BLaER1 treated with 17β-estradiol and CSF1 and Interleukin-3, amounts not matched to agents 10 nM and 100 nM (cell line): ENCODE data around the gene REPIN1.

Experiments
- H3K27ac ChIP-seq, 11 experiments: shearing (Covaris generic); formaldehyde crosslinking; 2 replicates each; pipeline ENCODE4 v1.8.1; 2022
- H3K27me3 ChIP-seq, 11 experiments: shearing (Covaris generic); formaldehyde crosslinking; 2 replicates each; pipeline ENCODE4 v1.8.1; 2022
- H3K36me3 ChIP-seq, 11 experiments: shearing (Covaris generic); formaldehyde crosslinking; 2 replicates each; pipeline ENCODE4 v1.8.1; 2022
- H3K4me1 ChIP-seq, 10 experiments: shearing (Covaris generic); formaldehyde crosslinking; 2 replicates each; pipeline ENCODE4 v1.8.1; 2022
- H3K4me2 ChIP-seq, 11 experiments: shearing (Covaris generic); formaldehyde crosslinking; 2 replicates each; pipeline ENCODE4 v1.8.1; 2022
- H3K4me3 ChIP-seq, 10 experiments: shearing (Covaris generic); formaldehyde crosslinking; 2 replicates each; pipeline ENCODE4 v1.8.1; 2022
- H3K9ac ChIP-seq, 11 experiments: shearing (Covaris generic); formaldehyde crosslinking; 2 replicates each; pipeline ENCODE4 v1.8.1; 2022
- H3K9me3 ChIP-seq, 11 experiments: shearing (Covaris generic); formaldehyde crosslinking; replicated peaks in 1 of 11; 2 replicates each; pipeline ENCODE4 v1.8.1; 2022
- H4K20me1 ChIP-seq, 11 experiments: shearing (Covaris generic); formaldehyde crosslinking; 2 replicates each; pipeline ENCODE4 v1.8.1; 2022
- Cebpa-rat ChIP-seq, 11 experiments: shearing (Covaris generic); IDR thresholded peaks; 2 replicates each; pipeline ENCODE4 v1.8.1; 2022

Gene REPIN1

GRCh38 chr7:150409300-150410030 is 40.8 kb downstream of the REPIN1 start:
- H3K9me3 ChIP-seq: no peaks in the 10 kb centered on the region
- TF ChIP-seq Cebpa-rat (IDR thresholded peaks at IDR 0.05): no peak
- H3K27ac ChIP-seq: peak overlapping the region in 5 of 11 experiments; percentile 93 to 99 (median 96); a peak in 6 of 22 replicates
- H3K27me3 ChIP-seq: peaks cover 0 to 15% (median 0%) of the 10 kb centered on the region in 11 experiments; a peak in 3 of 22 replicates
- no peak overlapping the region for H3K4me3 ChIP-seq
- H3K4me1 ChIP-seq: peaks cover 63 to 78% (median 73%) of the 10 kb centered on the region in 10 experiments
- peak overlapping the region; percentile 81 to 99 (median 93); a peak in 20 of 22 replicates for H3K4me2 ChIP-seq
- peak overlapping the region in 3 of 11 experiments; percentile 24 to 97 (median 48); a peak in 3 of 22 replicates for H3K9ac ChIP-seq
- H3K36me3 ChIP-seq: peaks cover 0 to 24% (median 11%) of the 10 kb centered on the region in 11 experiments; a peak in 12 of 22 replicates
- peaks cover 0 to 27% (median 0%) of the 10 kb centered on the region in 11 experiments; a peak in 5 of 22 replicates for H4K20me1 ChIP-seq

DNA sequence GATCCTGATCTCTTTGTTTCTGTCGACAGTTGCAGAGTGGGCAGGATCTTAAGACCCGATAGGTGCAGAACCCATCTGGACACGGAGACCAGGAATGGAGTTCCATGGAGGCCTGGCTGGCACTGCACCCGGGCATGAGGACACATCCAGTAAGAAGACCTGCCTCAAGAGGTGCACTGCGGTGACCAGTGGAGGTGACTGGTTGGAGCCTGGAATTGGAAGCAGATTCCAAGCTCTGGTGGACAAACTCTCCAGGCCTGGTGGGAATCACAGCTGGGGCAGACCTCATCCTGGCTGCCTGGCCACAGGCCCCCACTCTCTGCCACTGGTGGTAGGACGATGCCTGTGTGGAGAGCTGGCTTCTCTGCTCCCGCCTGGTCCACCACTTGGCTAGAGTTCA is 41.5 kb downstream of the REPIN1 start:
- Histone ChIP-seq H4K20me1 (peaks cover 0 to 27% (median 0%) of the 10 kb centered on the region in 11 experiments; a peak in 5 of 22 replicates), H3K4me2 (peak overlapping the region; percentile 50 to 99 (median 93)), H3K4me3 (no peak overlapping the region), H3K27me3 (peaks cover 0 to 15% (median 0%) of the 10 kb centered on the region in 11 experiments; a peak in 3 of 22 replicates), H3K9me3 (no peaks in the 10 kb centered on the region), H3K4me1 (peaks cover 62 to 73% (median 70%) of the 10 kb centered on the region in 10 experiments), H3K36me3 (peaks cover 0 to 24% (median 11%) of the 10 kb centered on the region in 11 experiments; a peak in 12 of 22 replicates), H3K9ac (peak overlapping the region in 1 of 11 experiments; percentile 43; a peak in 1 of 22 replicates), H3K27ac (no peak overlapping the region)
- TF ChIP-seq Cebpa-rat (IDR thresholded peaks at IDR 0.05): no peak

DNA sequence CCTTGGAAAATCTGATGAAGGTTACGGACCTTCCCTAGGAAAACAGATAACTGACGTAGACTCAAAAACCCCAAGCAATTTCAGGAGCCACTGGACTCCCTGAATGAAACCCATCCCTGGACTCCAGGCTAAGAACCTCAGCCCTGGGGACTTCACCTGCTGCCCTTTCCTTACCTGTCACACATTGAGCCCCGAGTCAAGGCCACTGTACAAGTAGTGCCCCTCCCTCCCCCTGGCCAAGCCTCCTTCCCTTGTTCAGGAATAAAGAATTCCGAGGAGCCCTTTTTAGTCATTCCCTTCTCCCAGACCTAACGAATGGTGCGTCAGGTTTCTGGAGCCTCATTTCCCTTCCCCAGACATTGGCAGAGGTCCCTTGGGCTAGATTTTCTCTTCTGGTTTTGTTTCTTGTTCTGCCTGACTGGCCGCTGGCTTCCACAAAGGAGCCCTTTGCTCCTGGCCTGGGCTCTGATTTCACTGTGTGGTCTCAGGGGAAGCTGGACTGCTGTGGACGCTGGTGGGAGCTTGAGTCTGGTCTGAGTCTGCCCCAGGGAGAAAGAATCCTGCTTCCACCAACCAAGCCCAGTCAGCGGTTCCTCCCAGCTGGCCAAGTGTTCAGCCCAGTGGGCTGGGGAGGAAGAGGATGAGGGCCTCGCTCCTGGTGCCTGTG is 42.2 kb downstream of the REPIN1 start:
- peak overlapping the region; percentile 50 to 99 (median 93) for H3K4me2 ChIP-seq
- no peak overlapping the region for H3K4me3 ChIP-seq
- peaks cover 0 to 15% (median 0%) of the 10 kb centered on the region in 11 experiments; a peak in 3 of 22 replicates for H3K27me3 ChIP-seq
- peaks cover 60 to 74% (median 70%) of the 10 kb centered on the region in 10 experiments for H3K4me1 ChIP-seq
- no peak for TF ChIP-seq Cebpa-rat (IDR thresholded peaks at IDR 0.05)
- no peaks in the 10 kb centered on the region for H3K9me3 ChIP-seq
- peak overlapping the region in 2 of 11 experiments; percentile 1 to 8; a peak in 2 of 22 replicates for H3K27ac ChIP-seq
- H3K36me3 ChIP-seq: peaks cover 0 to 24% (median 11%) of the 10 kb centered on the region in 11 experiments; a peak in 12 of 22 replicates
- H3K9ac ChIP-seq: peak overlapping the region in 3 of 11 experiments; percentile 30 to 43 (median 34); a peak in 3 of 22 replicates
- H4K20me1 ChIP-seq: peaks cover 0 to 27% (median 0%) of the 10 kb centered on the region in 11 experiments; a peak in 5 of 22 replicates

DNA sequence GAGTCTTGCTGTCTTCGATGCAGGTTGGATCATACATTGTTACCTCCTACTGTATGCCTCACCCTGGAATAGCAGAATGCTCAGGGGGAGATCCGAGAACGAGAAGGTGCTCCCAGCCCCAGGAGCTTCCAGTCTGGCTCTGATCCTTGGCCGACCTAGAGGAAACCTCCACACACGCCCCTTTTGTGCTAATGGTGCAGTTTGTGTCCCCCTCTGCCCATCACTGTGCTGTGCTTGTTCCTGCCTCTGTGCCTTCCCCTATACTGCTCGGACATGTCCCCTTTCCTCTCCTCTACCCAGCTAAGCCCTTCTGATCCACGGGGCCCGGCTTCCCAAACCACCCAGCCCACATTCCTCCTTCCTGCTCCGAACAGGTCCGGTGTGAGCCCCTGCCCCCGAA is 43.0 kb downstream of the REPIN1 start:
- no peak overlapping the region for H3K27ac ChIP-seq
- peaks cover 52 to 70% (median 63%) of the 10 kb centered on the region in 10 experiments for H3K4me1 ChIP-seq
- no peaks in the 10 kb centered on the region for H3K9me3 ChIP-seq
- H3K4me3 ChIP-seq: no peak overlapping the region
- H3K27me3 ChIP-seq: peaks cover 0 to 15% (median 0%) of the 10 kb centered on the region in 11 experiments; a peak in 3 of 22 replicates
- H3K9ac ChIP-seq: no peak overlapping the region
- H3K36me3 ChIP-seq: peaks cover 0 to 24% (median 11%) of the 10 kb centered on the region in 11 experiments; a peak in 12 of 22 replicates
- H3K4me2 ChIP-seq: peak overlapping the region in 9 of 11 experiments; percentile 52 to 99 (median 93); a peak in 14 of 22 replicates
- peaks cover 0 to 27% (median 0%) of the 10 kb centered on the region in 11 experiments; a peak in 5 of 22 replicates for H4K20me1 ChIP-seq
- no peak for TF ChIP-seq Cebpa-rat (IDR thresholded peaks at IDR 0.05)

GRCh38 chr7:150412016-150412415 is 43.4 kb downstream of the REPIN1 start:
- Histone ChIP-seq H3K9me3 (no peaks in the 10 kb centered on the region), H3K27ac (no peak overlapping the region), H3K27me3 (peaks cover 0 to 15% (median 0%) of the 10 kb centered on the region in 11 experiments; a peak in 3 of 22 replicates), H4K20me1 (peaks cover 0 to 27% (median 0%) of the 10 kb centered on the region in 11 experiments; a peak in 5 of 22 replicates), H3K4me2 (peak overlapping the region in 8 of 11 experiments; percentile 81 to 99 (median 93); a peak in 12 of 22 replicates), H3K4me1 (peaks cover 48 to 66% (median 59%) of the 10 kb centered on the region in 10 experiments), H3K36me3 (peaks cover 0 to 24% (median 11%) of the 10 kb centered on the region in 11 experiments; a peak in 12 of 22 replicates), H3K4me3 (no peak overlapping the region), H3K9ac (no peak overlapping the region)
- TF ChIP-seq Cebpa-rat (IDR thresholded peaks at IDR 0.05): no peak

DNA sequence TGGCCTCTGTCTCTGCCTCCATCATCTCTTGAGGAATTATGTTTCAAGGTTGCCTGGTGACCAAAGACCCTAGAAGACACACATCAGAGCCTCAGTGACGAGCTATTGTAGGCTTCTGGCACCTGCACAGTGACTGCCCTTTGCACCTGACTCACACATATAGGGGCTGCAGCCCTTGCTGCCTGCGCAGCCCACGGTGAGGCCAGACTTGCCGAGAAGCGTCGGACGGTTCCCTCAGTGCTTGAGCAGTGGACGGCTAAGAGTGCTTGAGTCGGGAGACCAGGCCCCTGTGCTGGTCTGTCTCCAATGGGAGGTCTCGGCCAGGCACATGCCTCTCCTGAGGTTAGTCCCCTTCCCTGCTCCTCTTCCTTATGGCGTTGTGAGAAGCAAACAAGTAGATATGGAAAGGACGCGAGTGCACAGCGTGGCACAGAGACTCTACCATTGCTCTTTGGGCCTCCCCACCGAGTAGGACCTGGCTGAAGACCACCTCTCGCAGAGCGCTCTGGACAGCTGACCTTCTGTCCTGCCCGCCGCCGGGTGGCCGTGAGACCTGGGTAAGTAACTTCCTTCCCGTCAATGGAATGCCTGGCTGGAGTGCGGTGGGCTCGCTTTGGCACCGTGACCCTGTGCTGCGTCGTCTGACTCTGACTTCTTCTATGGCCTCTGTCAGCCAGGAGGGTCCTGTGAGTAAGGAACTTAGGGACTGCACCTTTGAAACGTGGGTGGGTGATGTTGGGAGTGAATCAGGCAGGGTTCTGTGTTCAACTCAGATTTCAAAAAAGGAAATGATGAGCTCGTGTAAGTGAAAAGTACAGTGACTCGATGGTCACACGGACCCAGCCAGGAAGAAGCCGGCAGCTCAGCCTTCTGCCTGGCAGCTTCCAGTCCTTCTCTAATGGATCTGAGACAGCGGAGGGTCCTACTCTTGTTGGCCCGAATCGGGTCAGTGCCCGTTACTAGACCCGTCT is 44.2 kb downstream of the REPIN1 start:
- peak overlapping the region in 6 of 11 experiments; percentile 47 to 96 (median 76); a peak in 11 of 22 replicates for H3K4me2 ChIP-seq
- H3K4me3 ChIP-seq: no peak overlapping the region
- no peak for TF ChIP-seq Cebpa-rat (IDR thresholded peaks at IDR 0.05)
- peaks cover 41 to 59% (median 51%) of the 10 kb centered on the region in 10 experiments for H3K4me1 ChIP-seq
- no peaks in the 10 kb centered on the region for H3K9me3 ChIP-seq
- H3K9ac ChIP-seq: no peak overlapping the region
- no peak overlapping the region for H3K27ac ChIP-seq
- peaks cover 0 to 13% (median 0%) of the 10 kb centered on the region in 11 experiments; a peak in 3 of 22 replicates for H3K27me3 ChIP-seq
- H3K36me3 ChIP-seq: peaks cover 0 to 24% (median 11%) of the 10 kb centered on the region in 11 experiments; a peak in 12 of 22 replicates
- peaks cover 0 to 27% (median 0%) of the 10 kb centered on the region in 11 experiments; a peak in 5 of 22 replicates for H4K20me1 ChIP-seq

GRCh38 chr7:150413640-150414081 is 45.0 kb downstream of the REPIN1 start:
- H3K27ac ChIP-seq: no peak overlapping the region
- peaks cover 0 to 24% (median 11%) of the 10 kb centered on the region in 11 experiments; a peak in 12 of 22 replicates for H3K36me3 ChIP-seq
- H3K4me2 ChIP-seq: peak overlapping the region in 3 of 11 experiments; percentile 47 to 71 (median 70); a peak in 6 of 22 replicates

More at GRCh38 chr7:150413640-150414081, 45.0 kb downstream of the REPIN1 start:
- peaks cover 0 to 26% (median 0%) of the 10 kb centered on the region in 11 experiments; a peak in 5 of 22 replicates for H4K20me1 ChIP-seq
- no peaks in the 10 kb centered on the region for H3K9me3 ChIP-seq
- TF ChIP-seq Cebpa-rat (IDR thresholded peaks at IDR 0.05): no peak
- no peak overlapping the region for H3K9ac ChIP-seq
- peaks cover 0 to 4% (median 0%) of the 10 kb centered on the region in 11 experiments; a peak in 1 of 22 replicates for H3K27me3 ChIP-seq
- peaks cover 33 to 50% (median 43%) of the 10 kb centered on the region in 10 experiments for H3K4me1 ChIP-seq
- H3K4me3 ChIP-seq: no peak overlapping the region
